SHP77 (cell line): ENCODE results near the gene IL12RB2.
"Not testable (repeated sequence)": the region's sequence is repeated elsewhere in the genome, so short reads cannot be mapped to it uniquely, and the experiment has no call there.

Experiments
- DNase-seq, 2 experiments: peaks; one replicate each; lab custom pipeline; 2025; lab: John Stamatoyannopoulos, UW

Gene IL12RB2

GRCh38 chr1:67431869-67432578 lies 124.4 kb downstream of the IL12RB2 start:
- DNase-seq, result peak in 1 of 2 experiments; percentile 8

- DNase-seq, result no peak
Observed at GRCh38 chr1:67432745-67433144, 125.1 kb downstream of the IL12RB2 start.

GRCh38 chr1:67433837-67434236 lies 126.2 kb downstream of the IL12RB2 start:
- no peak for DNase-seq

- no peak for DNase-seq
Observed at GRCh38 chr1:67434491-67434890, 126.8 kb downstream of the IL12RB2 start.

GRCh38 chr1:67436511-67437055 lies 128.9 kb downstream of the IL12RB2 start:
- DNase-seq, result no peak

- no peak for DNase-seq
Observed at GRCh38 chr1:67437961-67438360, 130.3 kb downstream of the IL12RB2 start.

GRCh38 chr1:67439277-67440029 lies 131.8 kb downstream of the IL12RB2 start:
- DNase-seq, result no peak

- no peak for DNase-seq
Observed at GRCh38 chr1:67440339-67440738, 132.7 kb downstream of the IL12RB2 start.

GRCh38 chr1:67441183-67441582 lies 133.5 kb downstream of the IL12RB2 start:
- peak in 1 of 2 experiments; percentile 20 for DNase-seq

- DNase-seq, result no peak
Observed at GRCh38 chr1:67441739-67442281, 134.1 kb downstream of the IL12RB2 start.

- not testable (repeated sequence) for DNase-seq
Observed at GRCh38 chr1:67446014-67446413, 138.3 kb downstream of the IL12RB2 start.
